ENCODE measurements around the gene SGMS1. TPM values are rescaled to one million over a fixed set of nuclear protein-coding genes. Genes with fewer than 3 reads are reported as not detected.
A peak's percentile ranks its signal among the peaks of the same experiment; 100 is the strongest.

The SGMS1 gene
- total RNA-seq, 1 experiment from 2014 or later = 20.4 TPM

DNA sequence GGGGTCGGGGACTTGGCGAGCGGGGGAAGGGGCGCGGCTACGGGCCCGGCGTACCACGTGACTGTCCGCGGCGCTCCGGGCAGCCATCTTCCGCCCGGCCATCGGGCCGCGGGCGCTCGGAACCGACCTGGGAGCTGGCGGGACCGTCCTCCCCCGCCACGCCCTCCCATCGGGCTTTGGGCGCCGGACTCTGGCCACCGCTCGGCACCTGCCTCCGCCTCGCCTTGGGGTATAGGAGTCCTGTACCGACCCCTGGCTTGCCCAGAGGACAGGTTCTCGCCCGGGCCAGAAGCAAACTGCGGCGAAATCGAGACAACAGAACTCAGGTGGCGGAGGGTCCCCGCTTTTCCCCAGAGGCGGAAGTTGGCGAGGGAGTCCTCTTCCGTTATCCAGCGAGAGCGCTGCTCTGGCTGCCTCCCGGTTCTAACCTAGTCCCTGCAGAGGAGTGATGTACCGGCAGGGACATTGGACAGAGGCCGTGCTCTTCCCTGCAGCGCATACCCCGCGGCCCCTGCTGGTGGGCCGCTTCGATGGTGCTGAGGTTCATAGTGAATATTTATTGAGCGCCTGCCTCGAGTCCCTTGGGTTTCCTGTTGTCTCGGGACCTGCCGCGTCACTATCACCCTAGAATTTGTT lies 1.2 kb upstream of the SGMS1 start:
- H3K79me1 ChIP-seq (ENCODE audit: insufficient read depth, low read depth, low read length, poor library complexity, severe bottlenecking) = no peaks in the 10 kb centered on the region
- H3K4me1 Mint-ChIP-seq = peaks cover 63 to 70% of the 10 kb centered on the region in 2 experiments
- peak overlapping the region; percentile 98 for H3K18ac ChIP-seq (ENCODE audit: insufficient read length, low read depth, low read length)
- H4K5ac ChIP-seq (ENCODE audit: insufficient read length, low read depth, low read length) = peak overlapping the region; percentile 82
- no peak overlapping the region for H2BK15ac ChIP-seq (ENCODE audit: low read depth, low read length)
- H2BK5ac ChIP-seq (ENCODE audit: insufficient read length, low read length) = peak overlapping the region; percentile 86
- H3T11ph ChIP-seq (ENCODE audit: low read length) = no peak overlapping the region
- H3K23me2 ChIP-seq (ENCODE audit: insufficient read length, low read depth, low read length, poor library complexity, severe bottlenecking) = peaks cover 28% of the 10 kb centered on the region
- H4K20me1 ChIP-seq (ENCODE audit: control insufficient read depth, insufficient read depth, insufficient read length) = no peaks in the 10 kb centered on the region
- H3K27ac Mint-ChIP-seq = peak overlapping the region; percentile 97 to 99 (median 99)
- H4K8ac ChIP-seq (replicated peaks; ENCODE audit: insufficient read length, low read depth, low read length) = no peak overlapping the region
- no peak overlapping the region for H3K23ac ChIP-seq (ENCODE audit: insufficient read length, low read depth, low read length)
- TF ChIP-seq CTCF (conservative IDR thresholded peaks at IDR 0.05) = peak; percentile 48; the same call in 2 of the 3 replicates
- no peaks in the 10 kb centered on the region; the same call in 1 of the 2 replicates for H3K79me2 ChIP-seq (ENCODE audit: insufficient read depth, low read length)
- H3K9ac ChIP-seq (ENCODE audit: extremely low read depth, insufficient read length, low read length) = peak overlapping the region; percentile 85
- no peaks in the 10 kb centered on the region for H3K9me3 Mint-ChIP-seq
- peak; percentile 81 for DNase-seq
- H3K14ac ChIP-seq (ENCODE audit: insufficient read depth, low read length) = peak overlapping the region; percentile 99
- no peak overlapping the region for H2AK5ac ChIP-seq (ENCODE audit: insufficient read length, low read length)
- no peak overlapping the region for H2BK20ac ChIP-seq (ENCODE audit: low read depth, low read length, poor library complexity, severe bottlenecking)
- peaks cover 11% of the 10 kb centered on the region; the same call in 1 of the 2 replicates for H3K4me1 ChIP-seq (ENCODE audit: insufficient read depth, low read length)
- peak overlapping the region; percentile 82 for H3K4me2 ChIP-seq (ENCODE audit: insufficient read depth, insufficient read length, low read length)
- no peaks in the 10 kb centered on the region for H3K9me3 ChIP-seq (ENCODE audit: control insufficient read depth, low read depth, low read length)
- H3K4ac ChIP-seq (ENCODE audit: low read depth, low read length) = peak overlapping the region; percentile 70; the same call in 1 of the 2 replicates
- peak overlapping the region; percentile 70 for H2BK120ac ChIP-seq (ENCODE audit: low read depth, low read length, poor library complexity, severe bottlenecking)
- H3K4me3 Mint-ChIP-seq = peak overlapping the region; percentile 83 to 92
- no peak overlapping the region for H2AFZ ChIP-seq (ENCODE audit: low read length)
- no peak overlapping the region for H2BK12ac ChIP-seq (ENCODE audit: insufficient read length, low read depth, low read length)
- H3K56ac ChIP-seq (ENCODE audit: insufficient read length, low read depth, low read length) = no peak overlapping the region
- peak overlapping the region; percentile 99 for H3K27ac ChIP-seq (ENCODE audit: insufficient read length, low read depth, low read length)
- peaks cover 2% of the 10 kb centered on the region for H3K27me3 Mint-ChIP-seq (ENCODE audit: low read depth)
- H3K27me3 ChIP-seq (ENCODE audit: insufficient read depth, low read length) = no peaks in the 10 kb centered on the region
- no peaks in the 10 kb centered on the region; a peak in 1 of 7 replicates for H3K36me3 Mint-ChIP-seq (ENCODE audit: insufficient read depth in 1 of 3, low read depth in 3 of 3)
- peak overlapping the region; percentile 65 for H4K91ac ChIP-seq (ENCODE audit: insufficient read length, low read depth, low read length)
- WGBS (ENCODE audit: extremely low coverage, insufficient read length, low lambda C conversion rate) = no CpG with 5 or more reads among the region's 58 CpGs
